Heart left ventricle (tissue), 16 donors: ENCODE data around the gene NUP214. TPM values are rescaled to one million over a fixed set of nuclear protein-coding genes. Genes with fewer than 3 reads are reported as not detected.

Experiments used
- ATAC-seq, 4 donors: fragments of 200-7000 bp; cut with Tn5 transposase; one replicate each; pipeline ENCODE4 v1.9.1; 2020 to 2022; ENCODE audit warnings: moderate library complexity in 4 of 4, mild to moderate bottlenecking in 3 of 4, moderate number of reproducible peaks in 1 of 4
- DNase-seq, 5 donors: peaks; one replicate each; pipeline ENCODE4 v3.0.0-alpha.2; 2020
- H3K27ac ChIP-seq, 12 donors: fragments of 200-600 bp; sonication (generic) in 4 of 12; one replicate each; pipeline versions ENCODE4 v1.5.0 to v1.8.0; 2016 to 2022; ENCODE audit warnings: mild to moderate bottlenecking in 2 of 12
- H3K27me3 ChIP-seq, 9 donors: fragments of 200-600 bp; sonication (generic) in 2 of 9; one replicate each; pipeline versions ENCODE4 v1.5.1 to v1.8.0; 2016 to 2022; ENCODE audit warnings: mild to moderate bottlenecking in 3 of 9
- H3K36me3 ChIP-seq, 9 donors: fragments of 200-600 bp; sonication (generic) in 2 of 9; one replicate each; pipeline versions ENCODE4 v1.5.0 to v1.8.0; 2018 to 2022; ENCODE audit warnings: mild to moderate bottlenecking in 2 of 9
- H3K4me1 ChIP-seq, 12 donors: fragments of 200-600 bp; sonication (generic) in 4 of 12; one replicate each; pipeline versions ENCODE4 v1.5.0 to v1.8.0; 2016 to 2022; ENCODE audit warnings: mild to moderate bottlenecking in 3 of 12
- H3K4me3 ChIP-seq, 12 donors: fragments of 200-600 bp; sonication (generic) in 4 of 12; one replicate each; pipeline versions ENCODE4 v1.5.0 to v1.8.0; 2017 to 2022; ENCODE audit warnings: mild to moderate bottlenecking in 9 of 12, moderate library complexity in 4 of 12
- H3K9me3 ChIP-seq, 12 donors: fragments of 200-600 bp; sonication (generic) in 4 of 12; one replicate each; pipeline versions ENCODE4 v1.5.0 to v1.8.0; 2016 to 2022; ENCODE audit warnings: mild to moderate bottlenecking in 1 of 12
- CTCF ChIP-seq, 12 donors: fragments of 200-600 bp; sonication (generic) in 4 of 12; IDR thresholded peaks; one replicate each; pipeline versions ENCODE4 v1.5.0 to v1.8.0; 2018 to 2022; ENCODE audit warnings: antibody characterized with exemption in 12 of 12, mild to moderate bottlenecking in 5 of 12
- POLR2A ChIP-seq, 2 donors: fragments of 450-650 bp; IDR thresholded peaks; one replicate each; pipeline ENCODE4 v1.6.1; 2017; ENCODE audit warnings: antibody characterized with exemption in 2 of 2, mild to moderate bottlenecking in 2 of 2, moderate library complexity in 2 of 2
- WGBS, 4 donors: extraction: QIAGEN DNeasy Blood & Tissue Kit in 2 of 4; methylation state at CpG; one replicate each; pipeline versions ENCODE4 v1.1.5 to v1.1.7; 2013 to 2018; 5-methylcytosine and 5-hydroxymethylcytosine counted together
- intact Hi-C, 10 donors: fragments of 100-400 bp; cut with DNase I; formaldehyde crosslinking; loops; one replicate each; pipeline versions ENCODE4 v1.11.1 to v1.14.2; 2022
- polyA plus RNA-seq, 2 donors: library from polyadenylated mRNA; stranded (reverse); fragments of 200-250 nt; gene quantifications; one replicate each; pipeline ENCODE4 v1.2.3, GENCODE V29; 2013
- total RNA-seq, 9 donors: library from RNA; depleted of rRNA in 2 of 9; stranded (reverse); fragments of >200 nt in 2 of 9; fragmentation: NEBNext Ultra II Directional in 3 of 9; extraction: Animal tissue kit (Norgen Biotek cat#: 25700) in 3 of 9; gene quantifications; one replicate each; pipeline versions ENCODE4 v1.1.0 to v1.2.4, GENCODE V29; 2016 to 2023
- donor health status: ischemic (EF 13 %, LVEDD 7.1; RV severe dilation, severe dysfunction).
- donor health status: healthy with polysubstance abuse.
- donor health status: DM: no; HTN: yes; CAD: no.
- donor health status: DM: no; HTN: no; CAD: no.
- donor health status: ischemic (EF 25% LVEDD 6.9; RV normal size, moderate dysfunction).
- donor health status: ischemic (EF 25% LVEDD 5.7; RV mildly dilated, moderate dysfunction).
- donor health status: healthy.
- donor health status: DM: yes; HTN: yes; CAD: no.
- donor health status: ischemic (EF 35%, LVEDD 5.7; RV mildly dilated, moderate dysfunction).
- donor health status: nonischemic (EF 11% LVEDD 7.7; RV severe dilation, severe dysfunction).
- donor health status: DM: yes; HTN: yes; CAD: no.
- donor health status: PGD.
- donor health status: ischemic (EF 29% LVEDD 5.4; RV normal size, mild dysfunction).
- donor health status: nonischemic (EF 23%, LVEDD 6.1; RV moderate dilation, normal function).

The NUP214 gene
- total and polyA plus RNA-seq, 11 donors, result 13.7 to 45.1 (median 23.6) TPM

- Histone ChIP-seq H3K36me3 (peaks cover 0 to 48% (median 37%) of the 10 kb centered on the region in 9 donors), H3K4me1 (peaks cover 5 to 71% (median 38%) of the 10 kb centered on the region in 12 donors), H3K4me3 (no peak overlapping the region), H3K9me3 (no peaks in the 10 kb centered on the region), H3K27ac (peak overlapping the region; percentile 11 to 99 (median 28)), H3K27me3 (no peaks in the 10 kb centered on the region)
- intact Hi-C loops, result no loop called here
- TF ChIP-seq POLR2A (IDR thresholded peaks at IDR 0.05), result no peak
- no peak for TF ChIP-seq CTCF (IDR thresholded peaks at IDR 0.05)
- WGBS, 4 donors, result 82 to 87% (median 84%) methylated on average over 6 of the region's 6 CpGs
- ATAC-seq, result no peak
- peak in 2 of 5 donors; percentile 15 to 23 for DNase-seq
These were observed 138.3 kb downstream of the NUP214 start for GRCh38 chr9:131263701-131264100.

GRCh38 chr9:131264231-131264630 lies 138.8 kb downstream of the NUP214 start:
- ATAC-seq (peak in 3 of 4 donors; percentile 19 to 23 (median 19)), DNase-seq (peak in 3 of 5 donors; percentile 40 to 72 (median 55))
- Histone ChIP-seq H3K9me3 (no peaks in the 10 kb centered on the region), H3K4me3 (no peak overlapping the region), H3K27ac (peak overlapping the region; percentile 11 to 99 (median 28)), H3K36me3 (peaks cover 0 to 43% (median 32%) of the 10 kb centered on the region in 9 donors), H3K27me3 (no peaks in the 10 kb centered on the region), H3K4me1 (peaks cover 5 to 73% (median 41%) of the 10 kb centered on the region in 12 donors)
- TF ChIP-seq CTCF (IDR thresholded peaks at IDR 0.05) (no peak), POLR2A (IDR thresholded peaks at IDR 0.05) (no peak)
- 35 to 59% (median 51%) methylated on average over 6 to 11 of the region's 11 CpGs for WGBS, 4 donors
- intact Hi-C loops, result no loop called here

- Histone ChIP-seq H3K36me3 (peaks cover 0 to 19% (median 12%) of the 10 kb centered on the region in 9 donors), H3K27me3 (no peaks in the 10 kb centered on the region), H3K27ac (peak overlapping the region in 11 of 12 donors; percentile 17 to 99 (median 97)), H3K4me3 (peak overlapping the region in 1 of 12 donors; percentile 25), H3K4me1 (peaks cover 11 to 96% (median 61%) of the 10 kb centered on the region in 12 donors), H3K9me3 (no peaks in the 10 kb centered on the region)
- WGBS, 4 donors, result 36 to 43% (median 37%) methylated on average over 24 to 26 of the region's 26 CpGs
- TF ChIP-seq POLR2A (IDR thresholded peaks at IDR 0.05), result no peak
- TF ChIP-seq CTCF (IDR thresholded peaks at IDR 0.05), result no peak
- peak in 3 of 4 donors; percentile 40 to 64 (median 44) for ATAC-seq
- intact Hi-C loops, result no loop called here
- peak; percentile 53 to 74 (median 66) for DNase-seq
These were observed 141.2 kb downstream of the NUP214 start for GRCh38 chr9:131266266-131267229.
